ENCODE measurements around the gene SHB.

SHB gene

DNA sequence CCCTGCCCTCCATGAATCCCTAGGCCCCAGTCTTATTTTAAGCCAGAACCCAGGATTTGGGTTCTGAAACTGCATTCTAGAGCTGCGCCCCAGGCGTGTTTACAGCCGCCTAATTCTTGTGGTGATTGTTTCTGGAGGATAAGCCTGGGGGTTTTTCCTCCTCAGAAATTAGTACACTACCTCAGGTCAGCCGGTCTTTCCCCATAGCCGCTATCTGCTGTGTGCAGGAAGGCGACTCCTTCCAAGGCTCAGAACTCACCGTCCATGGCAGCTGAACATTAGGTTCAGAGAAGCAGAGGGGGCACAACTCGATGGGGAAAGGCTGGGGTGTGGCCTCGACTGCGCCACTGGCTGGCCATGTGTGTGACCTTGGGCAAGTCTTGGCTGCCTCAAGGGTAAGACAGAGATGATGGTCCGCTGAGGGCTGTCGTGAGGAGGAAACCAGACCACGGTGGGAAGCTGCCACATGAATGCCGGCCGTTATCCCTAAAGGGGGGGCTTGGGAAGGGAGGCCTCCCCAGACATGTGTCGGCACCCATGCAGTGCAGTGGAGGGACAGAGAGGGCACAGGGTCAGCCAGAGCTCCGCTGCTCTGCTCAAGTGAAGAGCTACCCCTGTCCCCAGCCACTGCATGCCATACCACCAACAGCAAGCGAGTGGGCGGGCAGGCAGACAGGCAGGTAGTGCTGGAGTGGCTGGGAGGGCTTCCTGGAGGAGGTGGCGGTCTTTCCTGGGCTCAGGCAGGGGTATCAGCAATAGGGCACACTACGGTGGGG is 28.9 kb downstream of the SHB start:
- DNase-seq: no peak

DNA sequence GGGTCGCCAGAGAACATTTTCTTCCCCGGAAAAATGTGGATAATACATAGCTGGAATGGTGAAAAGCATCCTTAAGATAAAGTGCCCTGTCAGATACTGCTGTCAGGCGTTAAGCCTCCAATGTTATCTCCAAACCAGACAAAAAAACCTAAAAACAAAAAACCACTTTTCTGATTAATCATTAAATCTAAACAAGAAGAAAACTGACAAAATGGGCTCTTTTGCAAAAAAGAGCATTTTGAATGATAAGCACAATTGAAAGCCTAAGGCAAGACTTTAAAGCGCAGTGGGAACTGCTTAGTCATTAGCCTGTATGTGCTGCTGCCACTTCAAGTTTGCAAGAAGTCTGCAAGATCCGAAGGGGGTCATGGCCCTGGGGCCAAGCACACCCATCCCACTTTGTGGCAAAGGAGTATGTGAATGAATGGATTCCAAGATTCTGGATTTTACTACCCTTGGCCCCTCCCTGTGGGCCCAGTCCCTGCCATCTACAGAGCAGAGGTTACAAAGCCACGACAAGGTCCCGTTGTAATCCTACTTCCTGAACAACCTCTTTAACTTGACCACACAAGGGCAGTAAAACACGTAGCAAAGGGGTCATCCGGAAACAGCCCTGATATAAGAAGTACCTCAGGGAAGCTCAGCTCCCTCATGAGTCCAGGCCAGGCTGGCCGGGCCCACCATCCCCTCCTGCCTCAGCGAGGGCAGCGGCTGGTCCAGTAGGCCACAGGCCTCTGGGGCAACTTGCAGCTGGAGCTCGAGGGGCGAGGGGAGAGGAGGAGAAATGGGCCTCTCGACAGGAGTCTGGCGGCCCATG is 29.7 kb downstream of the SHB start:
- no peak for DNase-seq

DNA sequence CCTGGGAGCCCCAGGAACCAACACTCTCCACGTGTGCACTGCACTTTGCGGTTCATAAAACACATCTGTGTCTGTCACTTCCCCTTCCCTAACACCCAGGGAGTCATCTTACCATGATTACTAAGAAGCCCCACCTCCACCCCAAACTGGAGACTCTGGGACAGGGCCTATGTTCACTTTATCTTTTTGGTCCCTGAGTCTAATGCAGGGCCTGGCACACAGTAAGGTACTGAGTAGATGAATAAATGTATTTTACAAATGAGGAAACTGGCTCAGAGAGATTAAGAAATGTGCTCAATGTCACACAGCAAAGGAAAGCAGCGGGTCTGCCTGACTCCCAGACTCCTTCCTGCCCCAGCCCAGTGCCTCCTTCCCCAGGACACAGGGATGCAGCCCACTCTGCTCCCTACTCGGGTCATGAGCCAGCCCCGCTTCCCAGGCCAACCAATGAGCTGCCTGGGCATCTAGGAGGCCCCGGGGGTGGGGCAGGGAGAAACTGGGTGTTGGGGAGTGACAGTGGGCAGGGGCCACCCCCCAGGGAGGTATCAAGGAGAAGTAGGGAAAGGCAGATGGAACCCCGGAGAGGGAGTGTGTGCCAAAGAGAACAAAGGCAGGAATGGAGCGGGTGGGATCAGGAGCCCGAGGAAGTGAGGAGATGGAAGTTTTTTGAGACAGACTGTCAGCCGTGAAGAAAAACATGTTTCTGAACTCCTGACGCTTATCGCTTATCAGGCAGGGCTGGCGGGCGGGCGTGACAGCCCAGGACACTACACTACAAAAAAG is 30.5 kb downstream of the SHB start:
- DNase-seq: no peak

DNA sequence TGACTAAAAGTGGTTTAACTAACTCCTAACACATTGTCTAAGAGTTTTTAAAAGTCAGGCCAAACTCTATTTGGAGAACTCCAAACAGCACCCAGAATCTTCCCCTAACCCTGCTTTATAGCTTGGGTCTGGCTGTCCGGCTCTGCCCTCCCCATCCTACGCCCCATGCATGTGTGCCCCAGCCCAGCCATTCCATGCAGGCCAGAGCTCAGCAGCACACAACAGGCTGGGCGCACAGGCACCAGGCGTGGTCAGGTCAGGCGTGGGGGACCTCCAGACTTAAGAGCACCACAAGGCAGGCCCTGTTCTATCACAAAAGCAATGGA is 31.1 kb downstream of the SHB start:
- no peak for DNase-seq

DNA sequence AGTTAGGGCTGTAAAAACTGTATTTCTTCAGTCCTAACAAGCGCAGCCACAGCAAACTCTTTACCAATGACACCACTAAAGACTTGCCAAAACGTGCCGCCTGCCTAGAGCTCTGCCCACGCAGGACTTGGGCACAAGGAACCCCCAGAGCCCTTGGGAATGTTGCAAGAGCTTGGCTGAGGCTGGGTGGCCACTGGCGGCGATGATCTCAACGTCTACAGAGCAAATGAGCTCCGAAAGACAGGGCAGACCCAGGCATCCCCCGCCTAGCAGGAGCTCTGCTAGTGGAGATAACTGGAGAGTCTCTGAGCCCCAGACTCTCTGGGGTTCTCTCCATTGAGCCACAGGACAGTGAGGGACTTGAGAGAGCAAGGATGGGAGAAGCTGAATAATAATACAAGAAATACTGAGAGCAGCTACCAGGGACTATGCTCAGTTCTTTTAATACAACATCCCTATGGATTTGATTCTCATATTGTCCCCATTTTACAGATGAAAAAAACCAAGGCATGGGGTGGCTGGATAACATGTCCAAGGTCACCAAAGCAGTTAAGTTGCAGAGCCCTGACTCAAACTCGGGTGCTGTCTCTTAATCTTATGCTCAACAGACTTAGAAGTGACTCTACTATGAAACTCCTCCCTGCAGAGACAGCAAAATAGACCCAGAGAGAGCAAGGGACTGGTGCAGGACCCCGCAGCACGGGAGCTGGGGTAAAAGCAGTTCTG is 32.5 kb downstream of the SHB start:
- DNase-seq: no peak

DNA sequence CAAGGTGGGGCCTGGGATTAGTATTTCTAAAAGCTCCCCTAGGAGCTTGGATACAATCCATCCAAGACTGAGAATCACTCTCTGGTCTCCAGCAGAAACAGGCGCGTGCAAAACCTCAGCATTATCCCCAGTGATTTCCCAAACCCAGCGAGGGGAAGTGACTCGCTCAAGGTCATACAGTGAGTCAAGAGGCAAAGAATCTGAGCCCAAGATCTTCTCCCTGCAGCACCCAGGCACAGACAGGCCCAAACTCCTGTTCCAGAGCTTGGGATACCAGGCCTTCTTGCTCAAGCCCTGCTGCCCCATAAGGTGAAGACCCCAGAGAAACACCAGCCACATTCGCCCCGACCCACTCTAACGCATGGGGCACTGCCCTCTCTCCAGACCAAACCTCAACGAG is 33.2 kb downstream of the SHB start:
- DNase-seq: no peak

DNA sequence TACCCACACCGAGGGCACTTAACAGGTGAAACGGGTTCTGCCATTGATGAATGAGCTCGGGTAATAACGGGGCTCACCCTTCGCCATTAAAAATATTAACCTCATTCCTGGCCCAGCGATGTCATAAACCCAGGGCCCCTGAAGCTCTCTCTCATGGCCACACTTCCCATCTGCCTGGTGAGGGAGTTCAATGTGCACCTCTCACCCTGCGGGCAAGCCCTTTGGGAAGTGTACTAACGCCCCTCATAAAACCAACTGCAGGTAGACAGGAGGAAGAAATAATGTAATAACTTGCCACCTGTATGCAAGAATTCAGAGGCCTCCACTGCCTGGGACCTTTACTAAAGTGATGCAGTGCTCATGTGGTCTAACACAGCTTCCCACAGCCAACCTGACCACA is 35.1 kb downstream of the SHB start:
- no peak for DNase-seq

DNA sequence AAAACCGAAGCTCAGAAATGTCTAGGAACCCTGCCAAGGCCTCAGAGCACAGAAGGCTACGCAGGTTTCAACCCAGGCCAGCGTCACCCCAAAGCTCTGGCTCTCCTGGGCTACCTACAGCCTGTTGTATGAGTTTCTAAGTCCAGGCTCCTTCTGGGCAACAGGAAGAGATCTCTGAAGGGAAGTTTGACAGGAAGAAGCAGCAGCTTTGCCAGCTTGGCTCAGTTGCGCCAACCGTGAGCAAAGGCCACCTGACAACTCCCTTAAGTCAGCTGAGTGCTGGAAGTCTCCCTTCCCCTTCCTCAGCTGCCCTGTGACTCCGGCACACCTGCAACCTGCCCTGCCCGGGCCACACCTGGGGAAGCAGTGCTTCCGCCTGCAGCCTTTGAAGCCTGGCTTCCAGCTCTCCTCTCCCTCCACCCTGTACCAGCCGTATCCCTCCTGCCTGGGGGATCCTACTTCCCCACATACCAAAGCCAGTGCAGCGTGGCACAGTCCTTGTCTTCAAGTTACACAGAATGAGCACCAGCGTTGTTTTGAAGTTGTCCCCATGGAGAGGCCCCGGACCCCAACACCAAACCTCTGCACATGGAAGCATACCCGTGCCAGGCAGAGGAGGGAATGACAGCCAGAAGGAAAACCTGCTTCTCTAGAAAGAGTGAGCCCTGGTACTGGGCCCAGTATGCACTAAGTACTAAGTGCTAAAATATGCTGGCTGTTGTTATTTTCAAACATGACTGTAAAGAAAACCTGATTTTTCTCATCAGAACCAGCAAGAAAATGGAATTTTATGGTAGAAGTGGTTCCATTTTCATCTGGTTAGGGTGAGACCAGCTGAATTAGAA is 36.5 kb downstream of the SHB start:
- DNase-seq: no peak

DNA sequence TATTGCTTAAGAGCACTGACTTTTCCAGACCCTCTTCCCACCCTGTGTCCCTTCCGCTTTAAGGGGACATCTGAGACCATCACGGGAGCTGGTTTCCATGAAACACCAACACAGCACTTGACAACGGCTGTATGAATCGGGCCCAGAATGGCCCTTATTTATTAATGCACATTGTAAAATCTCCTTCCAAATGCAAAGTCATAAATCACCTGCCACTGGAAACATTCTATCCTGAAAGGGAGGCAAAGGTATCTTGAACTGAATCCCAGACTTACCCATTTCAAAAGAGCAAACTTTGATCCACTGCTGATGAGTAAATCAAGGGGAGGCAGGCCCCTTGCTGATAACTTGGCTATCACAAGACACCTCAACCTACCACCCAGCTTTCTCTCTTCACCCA is 37.4 kb downstream of the SHB start:
- no peak for DNase-seq

DNA sequence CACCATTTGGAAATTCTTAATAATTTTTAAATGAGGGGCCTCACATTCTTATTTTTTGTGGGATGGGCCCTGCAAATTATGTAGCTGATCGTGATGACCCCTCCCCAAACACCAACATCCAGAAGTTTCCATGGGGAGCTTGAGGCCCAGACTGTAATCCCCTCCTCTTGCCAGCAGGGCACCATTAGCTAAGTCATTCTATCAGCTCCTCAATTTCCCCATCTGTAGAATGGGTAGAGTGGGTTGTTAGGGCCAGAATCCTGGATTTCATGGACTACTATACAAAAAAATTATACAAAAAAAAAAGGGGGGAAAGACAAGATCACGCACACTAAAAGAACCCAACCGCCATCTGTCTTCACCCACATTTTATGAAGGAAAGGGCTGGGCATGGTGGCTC is 38.4 kb downstream of the SHB start:
- DNase-seq: no peak

DNA sequence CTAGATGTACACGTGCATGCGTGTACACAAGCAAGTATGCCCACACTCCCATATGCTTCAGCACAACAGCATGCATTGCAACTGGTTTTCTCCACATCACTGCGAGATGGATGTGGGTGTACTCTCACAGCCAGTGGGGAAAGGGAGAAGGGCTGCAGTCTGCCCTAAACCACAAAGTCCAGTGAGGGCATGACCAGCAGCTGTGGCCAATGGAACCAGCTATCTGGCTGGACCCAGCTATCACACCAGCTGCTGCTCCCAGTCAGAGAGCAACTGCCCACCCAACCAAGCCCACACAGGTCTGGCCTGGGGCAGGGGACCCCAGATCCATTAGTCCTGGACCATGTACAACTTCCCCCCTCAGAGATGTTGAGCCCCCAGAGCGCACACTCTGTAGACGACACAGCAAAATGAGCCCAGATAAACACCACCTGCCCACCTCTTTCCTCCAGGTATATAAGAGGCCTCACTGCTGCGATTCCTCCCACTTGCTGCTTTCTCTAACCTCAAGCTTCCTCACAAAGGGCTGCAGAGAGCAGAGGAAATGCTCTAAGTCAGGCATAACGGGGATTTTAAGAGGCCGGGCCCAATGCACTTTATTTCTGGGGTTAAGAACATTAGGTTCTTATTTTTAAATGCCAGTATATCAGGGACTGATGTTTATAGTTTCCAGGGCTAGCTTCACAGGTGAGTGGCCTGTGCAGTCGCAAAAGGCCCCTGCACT is 39.0 kb downstream of the SHB start:
- no peak for DNase-seq

DNA sequence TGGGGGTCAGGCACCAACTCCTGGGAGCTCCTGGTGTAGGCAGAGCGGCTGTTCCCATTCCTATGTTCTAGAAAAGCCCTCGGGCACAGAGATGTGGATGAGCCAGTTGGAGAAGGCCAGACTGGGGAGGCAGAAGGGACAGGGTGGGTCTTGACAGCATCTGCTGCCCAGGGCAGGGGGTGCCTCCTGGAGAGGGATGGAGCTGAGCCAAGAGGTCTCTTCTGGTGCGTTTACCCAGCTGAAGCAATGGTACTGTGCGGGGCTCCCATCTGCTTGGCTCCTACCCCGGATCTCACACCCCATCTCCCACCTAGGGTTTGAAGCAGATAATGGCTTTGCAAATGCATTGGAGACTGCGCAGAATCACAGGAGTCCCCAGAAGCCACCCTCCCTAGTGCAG is 41.3 kb downstream of the SHB start:
- DNase-seq: no peak

DNA sequence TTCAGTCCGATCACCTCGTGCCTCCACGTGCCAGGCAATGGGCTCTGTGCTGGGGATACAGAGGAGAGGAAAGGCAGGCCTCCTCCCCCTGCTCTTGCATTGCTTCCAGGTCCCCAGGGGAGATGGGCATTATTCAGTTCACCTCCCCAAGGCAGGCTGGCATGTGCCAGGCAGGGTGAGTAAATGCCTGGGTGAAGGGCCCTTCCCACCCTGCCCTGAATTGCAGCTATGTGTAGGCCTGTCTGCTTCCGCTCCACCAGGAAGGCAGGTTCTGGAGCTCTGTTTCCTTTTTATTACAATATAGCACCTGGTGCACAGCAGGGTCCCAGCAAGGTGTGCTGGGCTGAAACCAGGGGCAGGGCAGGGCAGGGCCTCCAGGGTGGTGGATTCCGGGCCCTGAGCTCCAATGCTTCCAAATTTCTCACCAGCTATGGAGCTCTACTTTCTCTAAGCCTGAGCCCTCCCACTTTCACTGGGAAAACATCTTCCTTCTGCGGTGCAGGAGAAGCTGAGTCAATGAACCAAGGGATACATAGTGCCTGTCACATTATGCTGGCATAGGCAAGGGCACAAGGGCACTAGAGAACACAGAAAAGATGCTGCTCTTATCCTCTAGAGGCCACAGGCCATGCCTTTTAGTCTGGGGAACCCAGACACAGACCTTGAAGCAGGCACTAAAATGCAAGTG is 42.0 kb downstream of the SHB start:
- DNase-seq: no peak

DNA sequence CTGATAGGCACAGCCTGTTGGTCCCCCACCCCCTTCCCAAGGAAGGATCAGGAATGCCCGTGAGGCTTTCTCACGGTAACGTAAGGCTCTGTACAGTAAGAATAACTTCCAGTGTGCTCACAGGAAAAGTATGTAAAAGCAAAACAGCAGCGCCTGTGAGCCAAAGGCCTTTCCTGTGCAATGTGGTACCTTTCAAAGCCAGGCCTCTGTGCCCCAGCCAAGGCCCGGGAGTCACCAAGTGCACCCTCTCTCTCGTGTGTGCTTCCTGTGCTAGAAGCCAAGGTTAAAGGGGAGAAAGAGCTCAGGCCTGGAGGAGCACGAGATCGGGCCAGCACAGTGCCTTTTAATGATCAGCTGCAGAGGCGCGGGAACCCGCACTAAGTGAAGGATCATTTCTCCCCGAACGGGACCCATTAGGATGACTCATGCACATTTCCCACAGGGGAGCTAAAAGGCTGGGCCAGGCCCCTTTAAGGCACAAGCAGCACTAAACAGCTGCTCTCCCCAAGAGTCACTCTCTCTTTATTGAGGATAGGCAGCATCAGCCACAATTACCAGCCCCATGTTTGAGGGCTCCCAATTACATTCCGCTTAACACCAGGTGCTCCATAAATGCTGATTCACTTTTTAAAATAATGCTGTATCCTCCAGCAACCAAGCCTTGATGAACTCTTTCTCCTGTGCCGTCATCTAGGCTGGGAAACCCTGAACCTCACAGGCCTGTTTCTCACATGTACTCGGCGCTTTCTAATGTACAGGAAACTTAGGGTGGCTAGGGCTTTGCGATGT is 42.8 kb downstream of the SHB start:
- DNase-seq: no peak

DNA sequence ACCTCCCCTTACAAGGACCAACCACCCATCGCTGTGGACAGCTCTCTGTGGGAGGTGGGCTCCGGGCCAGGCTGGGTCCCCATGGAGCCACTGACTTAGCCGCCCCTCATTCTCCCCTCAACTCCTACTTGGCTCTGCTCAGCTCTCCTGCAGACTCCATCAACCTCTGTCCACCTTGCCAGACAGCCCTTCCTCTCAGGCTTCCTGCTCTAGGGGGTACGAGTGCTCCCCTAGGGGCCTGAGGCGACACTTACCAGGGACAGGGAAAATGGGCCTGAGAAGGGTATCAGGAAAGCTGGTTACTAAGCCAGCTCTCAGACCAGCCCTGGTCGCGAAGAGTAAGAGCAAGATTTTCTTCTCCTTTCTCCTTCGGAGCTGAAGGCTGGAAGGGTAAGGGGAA is 43.9 kb downstream of the SHB start:
- DNase-seq: no peak

DNA sequence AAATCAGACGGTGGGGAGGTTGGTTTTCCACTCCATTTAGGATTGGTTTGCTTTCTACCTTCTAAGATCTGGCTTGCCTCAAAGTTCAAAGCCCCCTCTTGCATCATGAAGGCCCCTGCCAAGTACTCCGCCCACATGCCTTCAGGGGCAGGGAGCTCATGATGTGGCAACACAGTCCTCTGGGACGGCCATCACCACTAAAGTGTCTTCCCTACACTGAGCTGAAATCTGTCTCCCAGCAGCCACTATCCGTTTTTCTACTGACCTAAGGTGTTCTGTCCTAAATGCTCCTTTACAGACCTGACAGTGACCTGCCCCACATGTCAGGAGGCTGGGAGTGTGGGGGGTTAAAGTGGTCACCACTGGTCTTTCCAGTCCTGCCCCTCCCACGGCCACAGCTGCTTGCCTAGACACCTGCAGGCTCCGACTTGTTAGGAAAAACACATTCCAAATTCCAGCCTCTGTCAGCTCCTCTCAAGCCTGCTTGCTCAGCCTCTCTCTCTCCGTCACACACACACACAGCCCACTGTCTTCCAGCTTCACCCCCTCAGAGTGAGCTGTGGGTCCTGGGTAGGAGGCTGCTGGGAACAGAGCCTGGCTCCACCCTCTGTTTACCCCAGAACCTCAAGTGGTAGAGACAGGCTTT is 44.9 kb downstream of the SHB start:
- no peak for DNase-seq

DNA sequence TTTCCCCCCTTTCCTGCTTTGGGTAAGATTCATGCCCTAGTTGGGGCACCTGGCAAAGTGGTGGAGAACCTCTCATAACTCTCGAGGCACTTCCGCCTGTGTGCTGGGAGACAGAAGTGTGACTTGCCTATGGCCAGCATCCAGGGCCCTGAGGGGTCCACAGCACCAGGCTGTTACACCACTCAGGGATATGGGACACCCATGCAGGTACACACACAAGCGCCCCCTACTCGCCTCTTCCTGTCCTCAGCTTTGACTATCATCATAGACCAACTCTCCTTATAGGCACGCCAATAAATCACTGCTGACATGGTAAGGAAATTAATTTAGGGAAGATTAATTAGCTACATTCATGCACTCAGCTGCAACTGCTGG is 45.4 kb downstream of the SHB start:
- no peak for DNase-seq

DNA sequence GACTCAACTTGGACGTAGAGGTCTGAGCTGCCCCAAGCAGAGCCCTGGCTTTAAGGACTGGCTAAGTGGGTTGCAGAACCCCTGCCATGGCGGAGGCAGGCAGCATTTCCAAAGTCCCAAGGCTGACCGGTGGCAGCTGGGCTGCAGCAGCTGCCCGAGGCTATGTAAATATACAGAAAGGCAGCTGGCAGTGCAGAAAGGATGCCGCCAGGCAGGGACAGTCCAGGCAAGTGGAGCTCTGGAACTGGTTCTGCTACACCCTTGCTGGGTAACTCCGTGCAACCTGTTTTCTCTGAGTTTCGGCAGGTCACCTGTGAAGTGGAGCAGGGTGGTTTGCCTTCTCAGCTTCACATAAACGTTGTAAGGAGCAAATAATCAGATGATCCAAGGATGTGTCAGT is 46.0 kb downstream of the SHB start:
- DNase-seq: no peak

DNA sequence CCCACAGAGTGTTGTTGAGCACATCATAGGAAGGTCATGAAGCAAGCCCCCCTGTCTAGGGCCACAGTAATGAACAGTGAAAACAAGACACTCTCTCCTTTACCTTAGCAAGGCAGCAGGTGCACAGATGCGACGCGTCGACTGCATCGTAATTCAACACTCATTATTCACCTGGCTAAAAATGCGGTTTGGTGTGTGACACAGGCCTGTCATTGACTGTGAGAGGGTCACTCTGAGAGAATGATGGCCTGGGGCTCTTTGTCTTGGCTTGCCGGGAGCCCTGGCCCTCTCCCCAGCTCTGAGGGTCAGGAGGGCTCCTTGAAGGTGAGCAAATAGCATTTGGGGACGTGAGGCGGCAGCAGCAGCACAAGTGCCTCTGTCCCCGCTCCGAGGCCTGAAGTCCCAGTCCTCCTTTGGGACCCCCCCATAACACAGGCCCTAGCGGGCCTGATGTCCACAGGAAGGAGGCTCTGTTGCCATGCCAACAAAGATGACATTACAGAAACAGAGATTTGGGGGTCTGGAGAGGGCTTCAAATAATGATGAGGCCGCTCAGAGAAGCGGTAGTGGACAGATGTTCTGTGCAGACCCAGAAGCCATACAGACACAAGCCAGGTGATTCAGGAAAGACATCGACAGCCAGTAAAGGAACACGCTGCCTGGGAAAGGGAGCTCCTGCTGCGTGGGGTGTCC is 46.7 kb downstream of the SHB start:
- no peak for DNase-seq

Data from NCI-H187 treated with DMSO at 0.1 percent for 48 hours (cell line).